H1 (cell line): ENCODE measurements around the gene TCF19. TPM values are rescaled to one million over a fixed set of nuclear protein-coding genes. Genes with fewer than 3 reads are reported as not detected.
A peak's percentile ranks its signal among the peaks of the same experiment; 100 is the strongest.

Source experiments
- CTCF ChIA-PET: fragments of 300-600 bp; sonication (Branson Sonifier 250); formaldehyde crosslinking; loops from one replicate; lab custom pipeline; 2021; ENCODE audit not compliant: partially characterized antibody; lab: Charles Lee
- POLR2A ChIA-PET: fragments of 300-600 bp; sonication (Branson Sonifier 250); formaldehyde crosslinking; loops from one replicate; lab custom pipeline; 2021; ENCODE audit warnings: inconsistent platforms; ENCODE audit not compliant: partially characterized antibody; lab: Charles Lee
- DNase-seq, 2 experiments: peaks; one replicate each; pipeline versions ENCODE4 v3.0.0 to v3.0.0-alpha.2; 2010 to 2022; ENCODE audit warnings: low spot score in 2 of 2, low read depth in 1 of 2, mixed read lengths in 1 of 2
- FAIRE-seq: peaks from 2 replicates; lab custom pipeline; 2011; peaks lifted over from hg19 to GRCh38; lab: Jason Lieb, UNC
- H2AFZ ChIP-seq: 2 replicates; pipeline ENCODE4 v1.8.1; 2012; ENCODE audit warnings: low read length, inconsistent platforms
- H2AK5ac ChIP-seq: 2 replicates; pipeline ENCODE4 v1.6.1; 2013; ENCODE audit warnings: low read depth, low read length
- H2BK120ac ChIP-seq: replicated peaks from 2 replicates; pipeline ENCODE3; 2013; ENCODE audit warnings: low read depth, low read length, inconsistent platforms
- H2BK12ac ChIP-seq: 2 replicates; pipeline ENCODE4 v1.6.1; 2013; ENCODE audit warnings: low read depth, low read length
- H2BK15ac ChIP-seq: 2 replicates; pipeline ENCODE4 v1.6.1; 2013; ENCODE audit warnings: low read length
- H2BK20ac ChIP-seq: 2 replicates; pipeline ENCODE4 v1.6.1; 2013; ENCODE audit warnings: low read length
- H2BK5ac ChIP-seq: 2 replicates; pipeline ENCODE4 v1.6.1; 2013; ENCODE audit warnings: low read depth, low read length
- H3K14ac ChIP-seq: 2 replicates; pipeline ENCODE4 v1.6.1; 2013; ENCODE audit warnings: inconsistent platforms; ENCODE audit not compliant: insufficient read length
- H3K18ac ChIP-seq: 2 replicates; pipeline ENCODE4 v1.6.1; 2013; ENCODE audit warnings: low read length; ENCODE audit errors: extremely low read depth
- H3K23ac ChIP-seq: 2 replicates; pipeline ENCODE4 v1.6.1; 2013; ENCODE audit warnings: inconsistent platforms; ENCODE audit not compliant: insufficient read length
- H3K23me2 ChIP-seq: 2 replicates; pipeline ENCODE4 v1.6.1; 2013; ENCODE audit warnings: low read depth, low read length
- H3K27ac ChIP-seq: 2 replicates; pipeline ENCODE4 v1.6.1; 2011; ENCODE audit warnings: low read depth, low read length, inconsistent platforms
- H3K27me3 ChIP-seq, 4 experiments: replicated peaks in 1 of 4; 1 replicate in 1 of 4; 2 replicates in 3 of 4; pipeline versions ENCODE4 v1.6.1 to v1.8.1; 2011 to 2013; ENCODE audit warnings: low read length in 3 of 4, mild to moderate bottlenecking in 3 of 4, inconsistent platforms in 2 of 4, mixed read lengths in 2 of 4, moderate library complexity in 1 of 4; ENCODE audit not compliant: control insufficient read depth in 3 of 4, insufficient read depth in 3 of 4; ENCODE audit errors: extremely low read depth in 1 of 4
- H3K36me3 ChIP-seq, 4 experiments: 2 replicates each; pipeline versions ENCODE4 v1.6.1 to v1.8.1; 2011 to 2013; ENCODE audit warnings: mild to moderate bottlenecking in 4 of 4, low read length in 3 of 4, moderate library complexity in 2 of 4, control low read depth in 1 of 4, inconsistent platforms in 1 of 4; ENCODE audit not compliant: insufficient read depth in 4 of 4, control insufficient read depth in 2 of 4
- H3K4ac ChIP-seq: replicated peaks from 2 replicates; pipeline ENCODE3; 2013; ENCODE audit warnings: low read length, low read depth, mixed read lengths, inconsistent platforms; ENCODE audit not compliant: insufficient read length
- H3K4me1 ChIP-seq, 4 experiments: replicated peaks in 1 of 4; 1 replicate in 1 of 4; 2 replicates in 3 of 4; pipeline versions ENCODE4 v1.6.1 to v1.8.1; 2011 to 2013; ENCODE audit warnings: low read length in 3 of 4, inconsistent platforms in 2 of 4, mixed read lengths in 1 of 4; ENCODE audit not compliant: insufficient read depth in 4 of 4, control insufficient read depth in 3 of 4
- H3K4me2 ChIP-seq, 2 experiments: 2 replicates each; pipeline versions ENCODE4 v1.6.1 to v1.8.1; 2011 to 2013; ENCODE audit warnings: low read depth in 2 of 2, low read length in 2 of 2, control low read depth in 1 of 2, inconsistent platforms in 1 of 2, mild to moderate bottlenecking in 1 of 2; ENCODE audit not compliant: insufficient read depth in 1 of 2
- H3K4me3 ChIP-seq, 4 experiments: fragments of 200-600, 300-600 bp in 1 of 4; sonication (generic), shearing (Covaris generic), sonication (Bioruptor Twin) in 1 of 4; 2 replicates each; pipeline versions ENCODE4 v1.5.1 to v1.8.1; 2011 to 2016; ENCODE audit warnings: low read length in 4 of 4, low read depth in 3 of 4, control low read depth in 2 of 4, inconsistent platforms in 2 of 4, mild to moderate bottlenecking in 2 of 4, mixed read lengths in 1 of 4, moderate library complexity in 1 of 4; ENCODE audit not compliant: insufficient read depth in 2 of 4; ENCODE audit errors: extremely low read depth in 1 of 4
- H3K56ac ChIP-seq: replicated peaks from 2 replicates; pipeline ENCODE3; 2013; ENCODE audit warnings: low read depth, mild to moderate bottlenecking, mixed read lengths, low read length, inconsistent platforms; ENCODE audit not compliant: insufficient read length
- H3K79me1 ChIP-seq: 2 replicates; pipeline ENCODE4 v1.6.1; 2013; ENCODE audit warnings: low read depth, low read length, control low read depth
- H3K79me2 ChIP-seq, 2 experiments: 2 replicates each; pipeline versions ENCODE4 v1.6.1 to v1.8.1; 2012 to 2013; ENCODE audit warnings: low read length in 2 of 2, mild to moderate bottlenecking in 2 of 2, inconsistent platforms in 1 of 2; ENCODE audit not compliant: insufficient read depth in 2 of 2, control insufficient read depth in 1 of 2
- H3K9ac ChIP-seq, 4 experiments: replicated peaks in 1 of 4; 1 replicate in 1 of 4; 2 replicates in 3 of 4; pipeline versions ENCODE4 v1.6.1 to v1.8.1; 2011 to 2013; ENCODE audit warnings: low read depth in 3 of 4, low read length in 3 of 4, control low read depth in 2 of 4, mild to moderate bottlenecking in 2 of 4, moderate library complexity in 2 of 4, inconsistent platforms in 1 of 4; ENCODE audit errors: extremely low read depth in 1 of 4
- H3K9me3 ChIP-seq, 2 experiments: 2 replicates each; pipeline versions ENCODE4 v1.6.1 to v1.8.1; 2012 to 2013; ENCODE audit warnings: mild to moderate bottlenecking in 2 of 2, moderate library complexity in 2 of 2, control low read depth in 1 of 2, inconsistent platforms in 1 of 2, low read depth in 1 of 2, low read length in 1 of 2, mixed read lengths in 1 of 2; ENCODE audit not compliant: insufficient read depth in 2 of 2
- H4K20me1 ChIP-seq, 2 experiments: replicated peaks in 1 of 2; 2 replicates each; pipeline versions ENCODE3 to v1.8.1; 2011 to 2013; ENCODE audit warnings: inconsistent platforms in 2 of 2, low read length in 2 of 2, mild to moderate bottlenecking in 1 of 2; ENCODE audit not compliant: insufficient read depth in 2 of 2, control insufficient read depth in 1 of 2
- H4K5ac ChIP-seq: 2 replicates; pipeline ENCODE4 v1.6.1; 2013; ENCODE audit warnings: low read length, low read depth, mixed read lengths, inconsistent platforms; ENCODE audit not compliant: insufficient read length
- H4K8ac ChIP-seq: 2 replicates; pipeline ENCODE4 v1.8.0; 2013; ENCODE audit warnings: mild to moderate bottlenecking, moderate library complexity, low read length, inconsistent platforms; ENCODE audit not compliant: insufficient read depth; ENCODE audit errors: extremely low read depth
- H4K91ac ChIP-seq: replicated peaks from 2 replicates; pipeline ENCODE3; 2013; ENCODE audit warnings: low read length, mixed read lengths, inconsistent platforms; ENCODE audit not compliant: insufficient read length
- EZH2 ChIP-seq: fragments of 200-600 bp; sonication (generic); IDR thresholded peaks from 2 replicates; pipeline ENCODE4 v1.7.1; 2012; ENCODE audit warnings: low read depth, mild to moderate bottlenecking, moderate library complexity, low read length, inconsistent platforms; ENCODE audit not compliant: severe bottlenecking
- KDM1A ChIP-seq: fragments of 200-600, 300-600 bp; sonication (generic); IDR thresholded peaks from 2 replicates; pipeline ENCODE4 v1.7.1; 2016; ENCODE audit warnings: mild to moderate bottlenecking, low read length, borderline replicate concordance
- KDM5A ChIP-seq: fragments of 200-600 bp; IDR thresholded peaks from 2 replicates; pipeline ENCODE4 v1.7.1; 2012; ENCODE audit warnings: mild to moderate bottlenecking, low read length, inconsistent platforms, mixed read lengths
- POLR2AphosphoS5 ChIP-seq: IDR thresholded peaks from 2 replicates; pipeline ENCODE4 v1.6.1; 2011; ENCODE audit warnings: low read depth, low read length
- RBBP5 ChIP-seq: IDR thresholded peaks from 2 replicates; pipeline ENCODE4 v1.7.1; 2012; ENCODE audit warnings: low read depth, mild to moderate bottlenecking, inconsistent platforms, low read length, moderate library complexity, borderline replicate concordance
- SAP30 ChIP-seq: fragments of 300-600 bp; sonication (generic); IDR thresholded peaks from 2 replicates; pipeline ENCODE4 v1.7.1; 2012; ENCODE audit warnings: low read length, moderate library complexity, mild to moderate bottlenecking, inconsistent platforms; ENCODE audit not compliant: insufficient read depth, insufficient replicate concordance
- SIN3A ChIP-seq, 2 experiments: IDR thresholded peaks in 1 of 2; conservative IDR thresholded peaks in 1 of 2; 2 replicates each; pipeline ENCODE4 v1.6.1; 2011 to 2012; ENCODE audit warnings: low read length in 2 of 2, improper control_type of control experiment in 1 of 2, low read depth in 1 of 2, mild to moderate bottlenecking in 1 of 2
- SIRT6 ChIP-seq: IDR thresholded peaks from one replicate; pipeline ENCODE4 v1.7.1; 2012; ENCODE audit warnings: low read length, inconsistent platforms
- YY1 ChIP-seq: IDR thresholded peaks from 2 replicates; pipeline ENCODE4 v1.6.1; 2011; ENCODE audit warnings: low read depth, mild to moderate bottlenecking, low read length
- ZNF274 ChIP-seq: IDR thresholded peaks from 2 replicates; pipeline ENCODE4 v1.7.0; 2012; ENCODE audit warnings: low read length, borderline replicate concordance; ENCODE audit errors: extremely low read depth
- WGBS, 2 experiments: shearing (Covaris generic) in 1 of 2; methylation state at CpG; one replicate each; pipeline versions ENCODE4 v1.1.6 to v1.1.7; 2013 to 2015; ENCODE audit warnings: low lambda C conversion rate in 2 of 2, mixed read lengths in 2 of 2, inconsistent platforms in 1 of 2, low coverage in 1 of 2, missing lambda C conversion rate in 1 of 2; ENCODE audit not compliant: insufficient replicate concordance in 2 of 2, insufficient coverage in 1 of 2, insufficient read length in 1 of 2; ENCODE audit errors: extremely low coverage in 1 of 2, missing lambda C conversion rate in 1 of 2; 5-methylcytosine and 5-hydroxymethylcytosine counted together
- polyA plus RNA-seq, 7 experiments: library from polyadenylated mRNA; depleted of rRNA in 3 of 7; stranded (reverse) in 5 of 7; unstranded in 2 of 7; fragments of >200 nt in 5 of 7; fragments of 200-250 nt in 2 of 7; gene quantifications; 1 replicate in 5 of 7; 2 replicates in 1 of 7; 4 replicates in 1 of 7; pipeline versions ENCODE4 v1.2.1 to v1.2.3, GENCODE V29; 2011 to 2013; ENCODE audit warnings: missing spikeins in 2 of 7, mixed read lengths in 2 of 7
- total RNA-seq: library from RNA; stranded (reverse); fragmentation: NEBNext Ultra II Directional; extraction: Animal tissue kit (Norgen Biotek cat#: 25700); gene quantifications from 2 replicates; pipeline ENCODE4 v1.2.1, GENCODE V29; 2021
- TF ChIP-seq, protein P1 (sequence below): IDR thresholded peaks from 2 replicates; pipeline ENCODE4 v1.6.1; 2011; ENCODE audit warnings: low read depth, mild to moderate bottlenecking, low read length; ENCODE audit not compliant: insufficient read depth

TCF19 gene
- total and polyA plus RNA-seq, 2 of the 8 experiments (the other 6 are each of a cell fraction or from before 2014, with no cell fraction given), result 7.2 to 11.0 TPM

- H3K18ac ChIP-seq, result peak overlapping the region; percentile 100
- H3K36me3 ChIP-seq, result peaks cover 0 to 1% (median under 1%) of the 10 kb centered on the region in 4 experiments; a peak in 2 of 8 replicates
- peaks cover 7 to 13% of the 10 kb centered on the region in 2 experiments for H4K20me1 ChIP-seq
- no peak overlapping the region for H3K14ac ChIP-seq
- peak overlapping the region; percentile 100 for H4K91ac ChIP-seq
- peak overlapping the region; percentile 83 to 89 for H3K4me2 ChIP-seq
- DNase-seq (peak in 1 of 2 experiments; percentile 64), FAIRE-seq (no peak)
- H2BK15ac ChIP-seq, result no peak overlapping the region; the same call in 1 of the 2 replicates
- H3K79me2 ChIP-seq, result peaks cover 23 to 75% of the 10 kb centered on the region in 2 experiments
- no peak overlapping the region for H2AFZ ChIP-seq
- H2BK5ac ChIP-seq, result peak overlapping the region; percentile 100
- ChIA-PET POLR2A (interaction anchor here (0.5 to 68.5 kb wide), 14 partner anchors 2 to 553 kb away, joined by 3 to 2251 read pairs (median 4); partner anchors contain the start of genes CCHCR1, CDSN, DDR1 and MICA), CTCF (interaction anchor here (0.7 to 5.9 kb wide), 5 partner anchors 9 to 22 kb away, joined by 3 to 36 read pairs (median 12); partner anchors contain the start of gene TCF19)
- peak overlapping the region; percentile 87 for H4K5ac ChIP-seq
- H3K56ac ChIP-seq, result peak overlapping the region; percentile 90
- H3K23ac ChIP-seq, result no peak overlapping the region
- H2AK5ac ChIP-seq, result peak overlapping the region; percentile 98
- H3K9ac ChIP-seq, result peak overlapping the region in 1 of 4 experiments; percentile 54; a peak in 4 of 7 replicates
- H3K9me3 ChIP-seq, result no peaks in the 10 kb centered on the region
- peak overlapping the region; percentile 81 for H4K8ac ChIP-seq
- peak overlapping the region; percentile 19 to 92 (median 71); a peak in 5 of 8 replicates for H3K4me3 ChIP-seq
- peak overlapping the region; percentile 80 for H3K27ac ChIP-seq
- WGBS, 2 experiments, result 33% methylated on average over 8 of the region's 10 CpGs; no CpG with 5 or more reads in 1 of the 2 experiments
- H2BK120ac ChIP-seq, result peak overlapping the region; percentile 100
- H3K23me2 ChIP-seq, result peaks cover 13% of the 10 kb centered on the region
- peaks cover 22 to 41% (median 32%) of the 10 kb centered on the region in 4 experiments for H3K4me1 ChIP-seq
- peaks cover 7% of the 10 kb centered on the region for H3K79me1 ChIP-seq
- H3K4ac ChIP-seq, result peak overlapping the region; percentile 97
- H2BK12ac ChIP-seq, result peak overlapping the region; percentile 100
- no peaks in the 10 kb centered on the region for H3K27me3 ChIP-seq
- H2BK20ac ChIP-seq, result peak overlapping the region; percentile 100
- TF ChIP-seq EZH2, result no peak
- no peak for TF ChIP-seq POLR2AphosphoS5
- TF ChIP-seq, protein P1, sequence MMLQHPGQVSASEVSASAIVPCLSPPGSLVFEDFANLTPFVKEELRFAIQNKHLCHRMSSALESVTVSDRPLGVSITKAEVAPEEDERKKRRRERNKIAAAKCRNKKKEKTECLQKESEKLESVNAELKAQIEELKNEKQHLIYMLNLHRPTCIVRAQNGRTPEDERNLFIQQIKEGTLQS, result no peak
- TF ChIP-seq SIRT6, result no peak
- no peak for TF ChIP-seq RBBP5
- TF ChIP-seq SIN3A (conservative IDR thresholded peaks at IDR 0.05 in 1 of 2, IDR thresholded peaks at IDR 0.05 in 1 of 2; ENCODE audit: low read depth in 1 of 2, low read length in 2 of 2), result no peak
- TF ChIP-seq ZNF274, result no peak
- TF ChIP-seq KDM1A, result no peak
- no peak for TF ChIP-seq KDM5A
- TF ChIP-seq SAP30, result no peak
- no peak for TF ChIP-seq YY1
Measured at GRCh38 chr6:31170987-31171671, 12.7 kb downstream of the TCF19 start.
